IPS DF 4.7 (cell line): ENCODE results near the gene NAP1L3.

ENCODE experiments used
- DNase-seq: peaks from one replicate; pipeline ENCODE4 v3.0.0-alpha.2; 2013; ENCODE audit warnings: low spot score; ENCODE audit errors: extremely low read depth

Gene NAP1L3, protein sequence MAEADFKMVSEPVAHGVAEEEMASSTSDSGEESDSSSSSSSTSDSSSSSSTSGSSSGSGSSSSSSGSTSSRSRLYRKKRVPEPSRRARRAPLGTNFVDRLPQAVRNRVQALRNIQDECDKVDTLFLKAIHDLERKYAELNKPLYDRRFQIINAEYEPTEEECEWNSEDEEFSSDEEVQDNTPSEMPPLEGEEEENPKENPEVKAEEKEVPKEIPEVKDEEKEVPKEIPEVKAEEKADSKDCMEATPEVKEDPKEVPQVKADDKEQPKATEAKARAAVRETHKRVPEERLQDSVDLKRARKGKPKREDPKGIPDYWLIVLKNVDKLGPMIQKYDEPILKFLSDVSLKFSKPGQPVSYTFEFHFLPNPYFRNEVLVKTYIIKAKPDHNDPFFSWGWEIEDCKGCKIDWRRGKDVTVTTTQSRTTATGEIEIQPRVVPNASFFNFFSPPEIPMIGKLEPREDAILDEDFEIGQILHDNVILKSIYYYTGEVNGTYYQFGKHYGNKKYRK

DNA sequence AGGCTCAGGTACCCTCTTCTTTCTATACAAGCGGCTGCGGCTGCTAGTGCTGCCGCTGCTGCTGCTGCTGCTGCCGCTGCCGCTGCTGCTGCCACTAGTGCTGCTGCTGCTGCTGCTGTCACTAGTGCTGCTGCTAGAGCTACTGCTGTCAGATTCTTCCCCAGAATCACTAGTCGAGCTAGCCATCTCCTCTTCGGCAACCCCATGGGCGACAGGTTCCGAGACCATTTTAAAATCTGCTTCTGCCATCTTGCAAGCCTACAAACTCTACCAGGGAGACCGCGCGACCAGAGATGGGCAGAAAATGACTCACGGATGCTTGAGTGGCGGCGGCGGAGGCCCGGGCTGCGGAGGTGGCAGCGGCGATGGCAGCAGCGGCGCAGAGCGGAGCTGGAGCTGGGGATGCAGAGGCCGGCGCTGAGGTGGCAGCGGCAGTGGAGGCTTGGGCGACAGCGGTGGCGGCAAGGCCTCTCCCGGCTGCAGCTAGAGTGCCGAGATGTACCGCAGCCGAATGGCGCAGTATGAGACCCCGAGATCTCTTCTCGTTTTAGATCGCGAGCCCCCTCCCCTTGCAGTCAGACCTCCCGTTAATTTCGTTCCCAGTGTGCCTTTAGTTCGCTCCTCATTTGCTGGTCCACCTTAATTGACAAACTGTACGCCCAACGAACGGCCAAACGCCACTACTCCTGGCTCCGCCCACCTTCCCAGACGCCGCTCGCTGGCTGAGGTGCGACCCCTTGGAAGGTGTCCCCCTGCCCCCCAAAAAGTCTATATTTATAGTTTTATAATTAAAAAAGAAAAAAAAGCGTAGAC is at the start of gene NAP1L3:
TSS of gene NAP1L3 (minus strand) at position 523 of the 813 bp plus-strand sequence. CDS start at position 249, 274 bp downstream.
- peak; percentile 51 for DNase-seq

DNA sequence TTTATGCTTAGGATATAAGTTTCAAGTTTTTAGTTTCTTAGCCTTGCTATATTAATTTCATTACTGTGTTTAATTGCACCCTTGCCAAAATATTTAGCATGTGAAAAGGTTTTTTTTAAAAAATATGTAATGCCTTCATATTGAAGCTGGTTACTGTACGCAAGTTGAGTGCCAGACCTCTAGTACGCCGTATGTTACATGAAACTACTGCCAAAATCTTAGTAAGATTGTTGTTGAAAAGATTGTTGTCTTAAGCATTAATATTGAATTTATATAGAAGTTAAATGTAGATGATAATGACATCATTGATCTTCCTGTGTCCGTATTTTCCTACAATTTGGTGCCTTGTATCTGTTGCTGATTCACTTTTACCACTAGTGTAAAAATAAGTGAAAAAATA is 37.7 kb upstream of the NAP1L3 start:
- no peak for DNase-seq

DNA sequence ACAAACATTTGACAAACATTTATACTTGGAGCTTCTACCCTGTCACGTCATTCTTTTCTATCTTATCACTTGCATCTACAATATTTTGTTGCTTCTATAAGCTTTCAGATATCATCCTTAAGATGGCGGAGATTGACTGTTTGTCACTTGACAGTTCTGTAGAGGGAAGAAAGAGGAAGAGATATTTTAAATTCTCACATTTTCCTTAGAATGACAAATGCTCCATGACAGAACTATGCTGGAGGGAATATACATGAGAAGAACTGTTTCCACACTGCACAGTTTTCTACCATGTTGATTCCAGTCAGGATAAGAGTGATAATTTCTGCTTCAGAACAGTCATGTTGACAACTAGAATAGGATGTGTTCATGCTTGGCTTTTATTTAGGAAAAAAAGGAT is 30.3 kb upstream of the NAP1L3 start:
- DNase-seq, result no peak

DNA sequence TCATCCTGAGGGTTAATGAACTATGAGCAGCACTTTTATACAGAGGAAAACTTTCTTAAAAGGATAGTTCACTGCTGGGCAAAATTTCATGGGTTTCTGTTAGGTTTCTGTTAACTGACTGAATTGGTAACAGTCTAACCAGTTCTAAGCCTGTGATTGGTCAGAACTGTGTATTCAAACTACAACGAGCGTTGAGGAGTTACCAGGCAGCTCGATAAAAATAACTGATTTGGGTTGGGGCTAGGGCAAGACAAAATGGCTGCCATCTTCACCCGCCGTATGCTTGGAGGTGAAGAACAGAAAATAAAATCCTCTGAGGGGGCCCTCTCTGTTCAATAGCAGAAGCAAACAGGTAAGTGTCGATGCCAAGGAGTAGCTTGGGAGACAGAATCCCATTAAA is 22.6 kb upstream of the NAP1L3 start:
- DNase-seq, result no peak

DNA sequence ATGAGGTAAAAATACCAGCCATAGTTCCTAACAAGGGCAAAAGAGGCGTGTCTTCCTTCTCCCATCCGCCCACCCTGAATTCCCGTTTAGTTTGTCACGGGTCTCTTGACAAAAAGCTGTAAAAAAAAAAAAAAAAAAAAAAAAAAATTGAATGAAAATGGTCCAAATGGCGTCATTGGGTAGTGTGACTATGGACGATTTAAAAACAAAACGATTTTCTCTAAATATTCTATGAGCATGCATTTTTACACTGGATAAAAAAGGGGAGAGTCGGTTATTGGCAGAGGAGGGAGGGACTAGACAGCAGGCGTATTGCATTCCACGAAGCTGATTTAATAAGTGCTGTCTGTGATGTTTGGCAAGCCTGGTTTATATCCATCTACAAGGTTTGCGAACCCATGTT is 492 bp upstream of the NAP1L3 start, which contains the start of gene FAM133A:
TSS of gene FAM133A (plus strand) at position 338 of the 403 bp plus-strand sequence. CDS start 35,214 bp downstream, outside the sequence.
- no peak for DNase-seq

DNA sequence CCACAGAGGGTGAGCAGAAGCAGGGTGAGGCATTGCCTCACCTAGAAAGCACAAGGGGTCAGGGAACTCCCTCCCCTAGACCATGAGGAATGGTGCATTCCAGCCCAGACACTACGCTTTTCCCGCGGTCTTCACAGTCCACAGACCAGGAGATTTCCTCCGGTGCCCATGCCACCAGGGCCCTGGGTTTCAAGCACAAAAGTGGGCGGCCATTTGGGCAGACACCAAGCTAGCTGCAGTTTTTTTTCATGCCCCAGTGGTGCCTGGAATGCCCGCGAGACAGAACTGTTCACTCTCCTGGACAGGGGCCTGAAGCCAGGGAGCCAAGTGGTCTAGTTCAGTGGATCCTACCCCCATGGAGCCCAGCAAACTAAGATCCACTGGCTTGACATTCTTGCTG is 12.8 kb downstream of the NAP1L3 start:
- no peak for DNase-seq

DNA sequence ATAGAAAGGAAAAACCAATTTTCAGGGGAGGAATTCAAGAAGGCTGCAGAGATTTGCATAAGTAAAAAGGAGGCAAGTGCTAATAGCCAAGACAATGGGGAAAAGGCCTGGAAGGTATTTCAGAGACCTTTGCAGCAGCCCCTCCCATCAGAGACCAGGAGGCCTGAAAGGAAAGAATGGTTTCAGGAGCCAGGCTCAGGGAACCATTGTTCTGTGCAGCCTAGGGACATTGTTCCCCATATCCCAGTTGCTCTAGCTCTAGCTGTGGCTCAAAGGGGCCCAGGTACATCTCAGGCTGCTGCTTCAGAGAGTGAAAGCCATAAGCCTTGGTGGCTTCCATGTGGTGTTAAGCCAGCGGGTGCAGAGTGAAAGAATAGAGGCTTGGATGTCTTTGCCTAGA is 24.0 kb downstream of the NAP1L3 start:
- DNase-seq, result no peak

DNA sequence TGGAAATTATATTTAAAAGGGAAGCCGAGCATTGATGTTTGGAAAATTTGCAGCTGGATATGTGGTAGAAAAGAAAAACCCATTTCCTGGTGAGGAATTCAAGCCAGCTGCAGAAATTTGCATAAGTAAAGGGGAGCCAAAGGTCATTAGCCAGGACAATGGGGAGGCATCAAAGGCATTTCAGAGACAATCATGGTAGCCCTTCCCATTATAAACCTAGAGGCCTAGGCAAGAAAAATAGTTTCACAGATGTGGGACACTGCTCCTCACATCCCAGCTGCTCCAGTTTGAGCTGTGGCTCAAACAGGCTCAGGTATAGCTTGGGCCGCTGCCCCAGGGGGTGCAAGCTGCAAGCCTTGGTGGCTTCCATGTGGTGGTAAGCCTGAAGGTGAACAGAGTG is 35.8 kb downstream of the NAP1L3 start:
- peak; percentile 7 for DNase-seq
